ENCODE measurements around the gene BHLHA9.

BHLHA9 gene

DNA sequence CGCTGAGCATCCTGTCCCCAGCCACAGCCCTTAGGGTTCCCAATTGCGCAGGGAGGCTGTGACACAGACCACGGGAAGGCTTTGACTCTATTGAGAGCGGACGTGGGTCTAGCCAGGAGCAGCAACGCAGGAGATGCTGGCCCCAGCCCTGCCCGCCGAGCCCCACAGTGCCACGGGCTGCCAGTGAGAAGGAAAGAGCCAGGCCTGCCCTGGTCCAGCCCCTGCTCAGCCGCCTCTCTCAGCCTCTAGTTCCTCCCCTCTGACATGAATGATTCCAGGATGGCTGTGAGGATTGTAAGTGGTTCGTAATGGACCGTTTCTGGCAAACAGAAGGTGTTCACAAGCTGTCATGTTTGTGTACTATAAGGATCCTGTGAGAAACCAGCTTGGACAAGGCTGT, 2.5 kb downstream of the BHLHA9 start:
- H3K4me1 ChIP-seq (ENCODE audit: insufficient read depth, low read length), result 0 out of 2 replicates have a peak, but pooled peaks cover 4% of the 10 kb centered on the region
- no peaks in the 10 kb centered on the region for H3K9me3 ChIP-seq (ENCODE audit: control insufficient read depth, insufficient read depth, low read length)
- no peak overlapping the region for H3K9ac ChIP-seq (ENCODE audit: low read depth, low read length)
- H3K36me3 ChIP-seq (ENCODE audit: insufficient read depth, low read length), result no peaks in the 10 kb centered on the region

DNA sequence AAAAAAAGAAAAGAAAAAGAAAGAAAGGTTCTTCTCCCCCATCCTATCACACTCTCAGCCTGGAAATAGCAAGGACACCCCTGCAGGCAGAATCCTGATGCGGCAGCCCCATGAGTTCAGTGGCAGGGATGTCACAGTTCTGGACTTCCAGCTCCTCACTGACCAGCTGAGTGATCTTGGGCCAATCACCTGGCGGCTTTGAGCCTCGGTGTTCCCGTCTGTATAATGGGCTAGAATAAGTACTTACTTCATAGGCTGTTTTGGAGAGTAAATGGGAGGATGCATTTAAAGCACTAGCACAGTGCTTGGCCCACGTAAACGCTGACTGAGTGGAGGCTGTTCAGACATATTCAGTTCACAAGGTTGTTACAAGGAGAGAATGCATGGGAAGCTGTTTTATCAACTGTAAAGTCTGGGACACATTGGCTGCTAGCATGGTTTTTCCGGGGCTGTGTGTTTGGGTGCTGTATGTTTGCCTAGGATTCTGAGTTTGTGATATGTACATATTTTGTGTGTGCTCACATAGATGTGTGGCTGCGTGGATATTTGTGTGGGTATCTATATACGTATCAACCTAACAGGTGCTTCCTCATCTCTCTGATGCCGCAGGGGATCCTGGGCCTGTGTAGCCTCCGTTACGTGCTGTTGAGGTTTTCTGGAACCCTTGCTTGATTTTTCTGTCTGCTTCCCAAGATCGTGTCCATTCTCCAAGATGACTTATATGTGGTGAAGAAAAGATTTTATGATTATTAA, 3.4 kb downstream of the BHLHA9 start:
- Histone ChIP-seq H3K9ac (ENCODE audit: low read depth, low read length) (no peak overlapping the region), H3K9me3 (ENCODE audit: control insufficient read depth, insufficient read depth, low read length) (no peaks in the 10 kb centered on the region), H3K36me3 (ENCODE audit: insufficient read depth, low read length) (no peaks in the 10 kb centered on the region), H3K4me1 (ENCODE audit: insufficient read depth, low read length) (0 out of 2 replicates have a peak, but pooled peaks cover 4% of the 10 kb centered on the region)

DNA sequence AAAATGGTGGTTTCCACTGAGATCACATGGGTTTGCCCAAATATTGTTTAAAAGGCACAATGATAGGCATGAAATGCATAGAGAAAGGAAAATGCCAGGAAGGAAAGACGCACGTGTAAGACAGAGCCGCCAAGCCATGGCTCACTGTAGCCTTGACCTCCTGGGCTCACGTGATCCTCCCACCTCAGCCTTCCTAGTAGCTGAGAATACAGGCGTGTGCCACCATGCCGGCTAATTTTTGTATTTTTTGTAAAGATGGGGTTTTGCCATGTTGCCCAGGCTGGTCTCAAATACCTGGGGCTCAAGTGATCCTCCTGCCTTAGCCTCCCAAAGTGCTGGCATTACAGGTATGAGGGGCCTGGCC, 4.0 kb downstream of the BHLHA9 start:
- Histone ChIP-seq H3K4me1 (ENCODE audit: insufficient read depth, low read length) (0 out of 2 replicates have a peak, but pooled peaks cover 4% of the 10 kb centered on the region), H3K9me3 (ENCODE audit: control insufficient read depth, insufficient read depth, low read length) (no peaks in the 10 kb centered on the region), H3K36me3 (ENCODE audit: insufficient read depth, low read length) (no peaks in the 10 kb centered on the region), H3K9ac (ENCODE audit: low read depth, low read length) (no peak overlapping the region)

DNA sequence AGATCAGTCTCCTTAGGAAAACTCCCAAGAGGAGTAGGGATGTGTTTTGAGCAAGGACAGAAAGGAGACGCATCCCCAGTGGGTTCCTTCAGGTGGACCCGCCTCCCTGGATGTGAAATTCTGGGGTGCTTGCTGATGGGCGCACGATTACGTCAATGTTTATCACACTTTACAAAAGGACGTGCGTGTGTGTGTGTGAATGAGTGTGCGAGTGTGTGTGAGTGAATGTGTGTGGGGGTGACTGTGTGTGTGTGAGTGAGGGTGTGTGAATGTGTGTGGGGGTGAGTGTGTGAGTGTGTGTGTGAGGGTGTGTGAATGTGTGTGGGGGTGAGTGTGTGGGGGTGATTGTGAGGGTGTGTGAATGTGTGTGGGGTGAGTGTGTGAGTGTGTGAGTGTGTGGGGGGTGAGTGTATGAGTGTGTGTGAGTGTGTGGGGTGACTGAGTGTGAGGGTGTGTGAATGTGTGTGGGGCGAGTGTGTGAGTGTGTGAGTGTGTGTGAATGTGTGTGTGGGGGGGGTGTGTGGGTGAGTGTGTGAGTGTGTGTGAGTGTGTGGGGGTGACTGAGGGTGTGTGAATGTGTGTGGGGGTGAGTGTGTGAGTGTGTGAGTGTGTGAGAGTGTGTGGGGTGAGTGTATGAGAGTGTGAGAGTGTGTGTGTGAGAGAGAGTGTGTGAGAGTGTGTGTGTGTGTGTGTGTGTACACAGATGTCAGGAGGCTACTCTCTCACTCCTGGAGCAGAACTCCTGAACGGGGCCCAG, 5.1 kb downstream of the BHLHA9 start:
- Histone ChIP-seq H3K36me3 (ENCODE audit: insufficient read depth, low read length) (no peaks in the 10 kb centered on the region), H3K4me1 (ENCODE audit: insufficient read depth, low read length) (0 out of 2 replicates have a peak, but pooled peaks cover 4% of the 10 kb centered on the region), H3K9me3 (ENCODE audit: control insufficient read depth, insufficient read depth, low read length) (no peaks in the 10 kb centered on the region), H3K9ac (ENCODE audit: low read depth, low read length) (no peak overlapping the region)

DNA sequence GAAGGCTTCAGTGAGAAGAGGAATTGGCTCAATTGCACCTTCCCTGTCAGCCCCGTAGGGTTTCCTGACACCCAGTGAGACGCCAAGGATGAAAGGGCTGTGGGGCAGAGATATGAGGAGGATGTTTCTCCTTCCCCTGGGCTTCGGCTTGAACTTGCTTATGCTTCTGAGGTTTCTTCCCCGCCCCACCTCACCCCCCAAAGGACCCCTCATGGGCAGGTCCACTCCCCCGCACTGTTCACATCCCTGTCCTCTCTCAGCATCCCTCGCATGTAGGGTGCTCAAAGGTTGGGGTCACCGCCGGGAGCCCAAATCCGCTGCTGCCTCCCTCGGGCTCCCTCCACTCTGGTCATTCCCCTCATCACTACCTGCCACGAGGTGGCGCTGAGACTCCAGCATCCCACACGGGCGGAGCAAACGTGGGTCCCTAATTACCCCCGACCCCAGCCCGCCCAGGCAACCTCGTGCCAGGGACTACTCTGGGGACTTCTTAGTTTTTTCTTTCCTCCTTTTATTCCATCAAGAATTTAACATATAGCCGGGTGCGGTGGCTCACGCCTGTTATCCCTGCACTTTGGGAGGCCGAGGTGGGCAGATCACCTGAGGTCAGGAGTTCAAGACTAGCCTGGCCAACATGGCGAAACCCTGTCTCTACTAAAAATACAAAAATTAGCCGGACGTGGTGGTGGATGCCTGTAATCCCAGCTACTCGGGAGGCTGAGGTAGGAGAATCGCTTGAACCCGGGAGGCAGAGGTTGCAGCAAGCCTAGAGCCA, 5.9 kb downstream of the BHLHA9 start:
- Histone ChIP-seq H3K9me3 (ENCODE audit: control insufficient read depth, insufficient read depth, low read length) (no peaks in the 10 kb centered on the region), H3K36me3 (ENCODE audit: insufficient read depth, low read length) (no peaks in the 10 kb centered on the region), H3K4me1 (ENCODE audit: insufficient read depth, low read length) (0 out of 2 replicates have a peak, but pooled peaks cover 4% of the 10 kb centered on the region), H3K9ac (ENCODE audit: low read depth, low read length) (no peak overlapping the region)

DNA sequence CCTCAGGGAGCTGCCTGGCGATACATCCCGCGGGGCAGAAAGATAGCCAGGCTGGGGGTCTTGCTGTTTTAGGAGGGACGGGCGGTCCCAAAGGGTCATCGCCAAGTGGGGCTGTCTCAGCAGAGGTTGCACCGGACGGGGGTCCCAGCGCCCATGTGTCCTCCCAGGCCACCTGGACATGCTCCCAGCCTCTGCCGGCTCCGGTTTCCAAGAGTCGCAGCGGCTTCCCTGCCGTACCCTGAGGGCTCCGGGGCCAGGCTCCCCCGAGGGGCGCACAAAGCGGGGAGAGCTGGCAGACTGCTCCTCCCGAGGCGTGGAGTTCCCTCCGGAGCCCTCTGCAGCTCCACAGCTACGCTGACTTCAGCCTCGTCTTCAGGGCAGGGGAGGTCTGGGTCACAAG, 10.4 kb downstream of the BHLHA9 start:
- Histone ChIP-seq H3K9ac (ENCODE audit: low read depth, low read length) (no peak overlapping the region), H3K36me3 (ENCODE audit: insufficient read depth, low read length) (no peaks in the 10 kb centered on the region), H3K4me1 (ENCODE audit: insufficient read depth, low read length) (no peaks in the 10 kb centered on the region), H3K9me3 (ENCODE audit: control insufficient read depth, insufficient read depth, low read length) (no peaks in the 10 kb centered on the region)

DNA sequence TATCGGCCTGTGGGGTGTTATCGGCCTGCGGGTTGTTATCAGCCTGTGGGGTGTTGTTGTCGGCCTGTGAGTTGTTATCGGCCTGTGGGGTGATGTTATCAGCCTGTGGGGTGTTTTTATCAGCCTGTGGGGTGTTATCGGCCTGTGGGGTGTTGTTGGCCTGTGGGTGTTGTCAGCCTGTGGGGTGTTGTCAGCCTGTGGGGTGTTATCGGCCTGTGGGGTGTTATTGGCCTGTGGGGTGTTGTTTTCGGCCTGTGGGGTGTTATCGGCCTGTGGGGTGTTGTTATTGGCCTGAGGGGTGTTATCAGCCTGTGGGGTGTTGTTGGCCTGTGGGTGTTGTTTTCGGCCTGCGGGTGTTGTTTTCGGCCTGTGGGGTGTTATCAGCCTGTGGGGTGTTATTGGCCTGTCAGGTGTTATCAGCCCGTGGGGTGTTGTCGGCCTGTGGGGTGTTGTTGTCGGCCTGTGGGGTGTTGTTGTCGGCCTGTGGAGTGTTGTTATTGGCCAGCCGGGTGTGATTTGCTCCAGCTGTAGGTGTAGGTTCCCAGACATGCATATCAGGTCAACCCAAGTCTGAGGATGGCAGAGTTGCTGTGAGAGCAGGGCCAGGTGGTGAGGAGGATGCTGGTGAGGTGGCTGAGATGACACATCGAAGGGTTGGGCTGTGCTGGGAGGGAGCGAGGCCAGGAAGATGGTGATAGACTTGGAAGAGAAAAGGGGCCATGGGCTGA, 16.3 kb downstream of the BHLHA9 start:
- Histone ChIP-seq H3K4me1 (ENCODE audit: insufficient read depth, low read length) (no peaks in the 10 kb centered on the region), H3K36me3 (ENCODE audit: insufficient read depth, low read length) (no peaks in the 10 kb centered on the region), H3K9ac (ENCODE audit: low read depth, low read length) (no peak overlapping the region), H3K9me3 (ENCODE audit: control insufficient read depth, insufficient read depth, low read length) (no peaks in the 10 kb centered on the region)

DNA sequence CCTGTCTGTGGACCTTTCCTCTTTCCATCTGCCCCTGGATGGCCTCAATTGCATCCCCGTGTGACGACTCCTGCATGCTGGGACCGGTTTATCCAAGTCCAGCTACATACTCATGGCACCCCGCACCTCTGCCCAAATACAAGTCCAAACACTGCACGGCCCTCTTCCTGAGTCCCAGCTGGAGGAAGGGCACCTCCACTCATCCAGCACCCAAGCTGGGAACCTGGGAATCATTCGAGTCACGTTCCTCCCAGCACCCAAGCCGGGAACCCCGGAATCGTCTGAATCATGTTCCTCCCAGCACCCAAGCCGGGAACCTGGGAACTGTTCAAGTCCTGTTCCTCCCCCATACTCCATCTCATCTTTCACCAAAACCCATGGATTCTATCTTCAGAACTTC, 19.5 kb downstream of the BHLHA9 start:
- Histone ChIP-seq H3K9me3 (ENCODE audit: control insufficient read depth, insufficient read depth, low read length) (no peaks in the 10 kb centered on the region), H3K36me3 (ENCODE audit: insufficient read depth, low read length) (no peaks in the 10 kb centered on the region), H3K9ac (ENCODE audit: low read depth, low read length) (no peak overlapping the region), H3K4me1 (ENCODE audit: insufficient read depth, low read length) (no peaks in the 10 kb centered on the region)

DNA sequence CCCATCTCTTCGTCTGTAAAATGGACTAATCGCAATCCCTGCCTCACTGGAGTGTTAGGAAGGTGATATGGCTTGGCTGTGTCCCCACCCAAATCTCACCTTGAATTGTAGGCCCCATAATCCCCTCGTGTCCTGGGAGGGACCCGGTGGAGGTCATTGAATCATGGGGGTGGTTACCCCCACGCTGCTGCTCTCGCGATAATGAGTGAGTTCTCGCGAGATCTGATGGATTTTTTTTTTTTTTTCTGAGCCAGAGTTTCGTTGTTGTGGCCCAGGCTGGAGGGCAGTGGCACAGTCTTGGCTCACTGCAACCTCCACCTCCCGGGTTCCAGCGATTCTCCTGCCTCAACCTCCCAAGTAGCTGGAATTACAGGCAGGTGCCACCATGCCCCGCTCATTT, 20.4 kb downstream of the BHLHA9 start:
- Histone ChIP-seq H3K36me3 (ENCODE audit: insufficient read depth, low read length) (no peaks in the 10 kb centered on the region), H3K9ac (ENCODE audit: low read depth, low read length) (no peak overlapping the region), H3K9me3 (ENCODE audit: control insufficient read depth, insufficient read depth, low read length) (no peaks in the 10 kb centered on the region), H3K4me1 (ENCODE audit: insufficient read depth, low read length) (no peaks in the 10 kb centered on the region)

DNA sequence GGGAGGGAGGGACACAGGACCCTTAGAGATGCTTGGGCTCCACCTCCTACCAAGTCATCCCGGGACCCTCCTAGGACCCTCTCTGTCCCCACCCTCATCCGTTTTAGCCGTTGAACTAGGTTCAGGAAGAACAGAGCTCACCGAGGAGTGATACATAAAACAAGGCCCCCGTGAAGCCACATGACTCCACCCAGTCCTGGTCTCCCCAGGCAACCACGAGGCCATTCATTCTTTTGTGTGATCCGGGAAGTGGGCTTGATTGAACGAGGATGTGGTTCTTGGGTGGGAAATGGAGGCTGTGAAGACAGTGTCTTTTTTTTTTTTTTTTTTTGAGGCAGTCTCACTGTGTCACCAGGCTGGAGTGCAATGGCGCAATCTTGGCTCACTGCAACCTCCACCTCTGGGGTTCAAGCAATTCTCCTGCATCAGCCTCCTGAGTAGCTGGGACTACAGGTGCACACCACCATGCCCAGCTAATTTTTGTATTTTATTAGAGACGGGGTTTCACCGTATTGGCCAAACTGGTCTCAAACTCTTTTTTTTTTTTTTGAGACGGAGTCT, 24.0 kb downstream of the BHLHA9 start:
- no peaks in the 10 kb centered on the region for H3K9me3 ChIP-seq (ENCODE audit: control insufficient read depth, insufficient read depth, low read length)
- 0 out of 2 replicates have a peak, but pooled peaks cover 6% of the 10 kb centered on the region for H3K4me1 ChIP-seq (ENCODE audit: insufficient read depth, low read length)
- H3K36me3 ChIP-seq (ENCODE audit: insufficient read depth, low read length), result no peaks in the 10 kb centered on the region
- H3K9ac ChIP-seq (ENCODE audit: low read depth, low read length), result no peak overlapping the region

DNA sequence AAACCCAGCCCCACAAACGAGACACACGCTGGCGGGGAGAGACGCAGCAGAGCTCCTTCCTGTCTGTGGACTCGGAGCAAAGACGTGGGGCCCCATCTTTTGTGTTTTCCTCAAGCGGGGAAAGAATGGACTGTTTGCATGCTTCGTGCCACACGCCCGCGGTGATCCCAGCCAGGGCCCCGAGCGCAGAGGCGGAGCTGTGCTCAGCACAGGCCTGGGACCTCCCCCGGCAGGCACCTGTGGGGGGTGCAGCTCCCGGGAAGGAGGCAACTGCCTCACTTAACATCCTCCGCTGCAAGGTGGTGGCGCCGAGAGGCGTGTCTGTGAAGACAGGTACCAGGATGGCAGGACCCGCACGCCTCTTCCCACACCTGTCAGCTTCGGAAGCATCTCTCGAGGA, 28.4 kb downstream of the BHLHA9 start:
- no peak overlapping the region; the same call in 1 of the 2 replicates for H3K9ac ChIP-seq (ENCODE audit: low read depth, low read length)

DNA sequence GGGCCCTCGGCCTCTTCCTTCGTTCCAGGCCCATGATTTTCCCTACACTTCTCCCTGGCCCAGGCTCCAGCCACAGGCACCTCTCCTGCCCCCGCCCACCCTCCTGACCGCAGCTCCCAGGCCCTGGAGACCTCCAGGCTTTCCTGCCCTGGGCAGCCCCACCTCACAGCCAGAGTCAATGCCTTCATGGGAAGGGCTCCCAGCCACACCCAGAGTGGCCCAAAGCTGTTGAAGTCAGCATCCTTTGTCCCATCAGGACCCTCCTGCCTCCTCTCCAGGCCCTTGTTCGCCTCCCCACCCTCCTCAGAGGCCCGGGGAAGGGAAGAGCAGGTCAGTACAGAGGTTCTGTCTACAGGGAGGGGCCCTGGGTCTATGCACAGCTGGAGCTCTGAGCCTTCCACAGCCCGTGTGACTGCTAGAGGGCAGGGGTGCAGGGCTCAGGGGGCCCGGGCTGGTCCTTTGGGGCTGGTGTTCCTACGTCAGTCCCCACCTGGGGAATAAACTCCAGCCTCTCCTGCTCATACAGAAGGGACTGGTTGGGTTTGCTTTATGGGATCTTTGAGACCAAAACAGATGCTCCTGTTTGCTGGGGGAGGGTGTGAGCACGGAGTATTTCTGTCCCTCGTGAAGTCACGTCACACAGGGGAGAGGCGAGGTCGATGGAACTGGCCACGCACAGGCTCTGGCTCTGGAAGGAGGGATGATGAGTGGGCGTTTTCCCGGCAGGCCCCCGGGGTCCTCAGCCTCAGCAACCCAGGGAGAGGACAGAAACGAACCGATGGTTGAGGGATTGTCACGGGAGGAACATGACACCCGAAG, 29.5 kb downstream of the BHLHA9 start:
- Histone ChIP-seq H3K9ac (ENCODE audit: low read depth, low read length) (no peak overlapping the region), H3K36me3 (ENCODE audit: insufficient read depth, low read length) (no peaks in the 10 kb centered on the region), H3K4me1 (ENCODE audit: insufficient read depth, low read length) (0 out of 2 replicates have a peak, but pooled peaks cover 6% of the 10 kb centered on the region), H3K9me3 (ENCODE audit: control insufficient read depth, insufficient read depth, low read length) (no peaks in the 10 kb centered on the region)

More for the DNA sequence above, 28.4 kb downstream of the BHLHA9 start:
- Histone ChIP-seq H3K36me3 (ENCODE audit: insufficient read depth, low read length) (no peaks in the 10 kb centered on the region), H3K9me3 (ENCODE audit: control insufficient read depth, insufficient read depth, low read length) (no peaks in the 10 kb centered on the region), H3K4me1 (ENCODE audit: insufficient read depth, low read length) (0 out of 2 replicates have a peak, but pooled peaks cover 6% of the 10 kb centered on the region)

DNA sequence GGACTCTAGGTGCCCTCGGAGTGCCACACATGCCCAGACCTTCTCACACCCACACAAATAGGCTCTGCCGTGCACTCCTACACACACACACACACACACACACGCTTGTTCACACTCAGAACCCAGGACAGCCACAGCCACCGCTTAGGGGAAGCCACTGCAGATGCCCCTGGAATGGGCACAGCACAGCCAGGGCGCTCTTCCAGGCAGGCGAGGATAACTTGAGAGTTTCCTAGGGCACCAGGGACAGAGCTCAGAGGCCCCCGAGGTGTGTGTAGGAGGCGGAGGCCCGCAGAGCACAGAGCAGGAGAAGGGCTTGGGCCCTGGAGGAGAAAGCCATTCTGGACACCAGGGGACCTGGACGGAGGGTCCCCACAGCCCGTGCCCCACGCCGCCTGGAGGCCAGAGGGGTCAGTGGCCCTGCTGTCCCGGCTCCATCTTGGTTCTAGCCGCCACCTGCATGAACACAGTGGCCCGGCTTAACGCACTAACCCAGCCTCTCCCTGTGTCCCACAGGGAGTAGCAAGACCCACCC, 30.2 kb downstream of the BHLHA9 start:
- Histone ChIP-seq H3K4me1 (ENCODE audit: insufficient read depth, low read length) (0 out of 2 replicates have a peak, but pooled peaks cover 6% of the 10 kb centered on the region), H3K9ac (ENCODE audit: low read depth, low read length) (no peak overlapping the region), H3K9me3 (ENCODE audit: control insufficient read depth, insufficient read depth, low read length) (no peaks in the 10 kb centered on the region), H3K36me3 (ENCODE audit: insufficient read depth, low read length) (no peaks in the 10 kb centered on the region)

Data from ES-I3 (cell line).